Activated effector memory CD4-positive, alpha-beta T cell treated with Interleukin-2 at 50 U/mL for 16 hours (primary cell): Measurements from ENCODE around the gene NMT1.
"Not testable (repeated sequence)": the region's sequence is repeated elsewhere in the genome, so short reads cannot be mapped to it uniquely, and the experiment has no call there.

Source experiments
- DNase-seq: peaks from one replicate; pipeline ENCODE4 v3.0.0-alpha.2; 2020

The NMT1 gene

GRCh38 chr17:45038728-45039634 lies 22.1 kb upstream of the NMT1 start:
- DNase-seq, result no peak

GRCh38 chr17:45040459-45040858 lies 20.7 kb upstream of the NMT1 start:
- no peak for DNase-seq

GRCh38 chr17:45042346-45043120 lies 18.6 kb upstream of the NMT1 start:
- DNase-seq, result no peak

GRCh38 chr17:45043813-45044540 lies 17.1 kb upstream of the NMT1 start:
- DNase-seq, result no peak

GRCh38 chr17:45046537-45047125 lies 14.5 kb upstream of the NMT1 start:
- no peak for DNase-seq

- DNase-seq, result no peak
These were observed 12.1 kb upstream of the NMT1 start for GRCh38 chr17:45048795-45049563.

- DNase-seq, result peak; percentile 9
These were observed 10.5 kb upstream of the NMT1 start for GRCh38 chr17:45050481-45051059.

GRCh38 chr17:45051060-45051719 lies 9.9 kb upstream of the NMT1 start, which contains the start of gene DCAKD:
TSS of gene DCAKD (minus strand) at chr17:45051632. CDS start at chr17:45034885, 16,747 bp downstream.
- peak; percentile 89 for DNase-seq

- DNase-seq, result not testable (repeated sequence)
These were observed 9.4 kb upstream of the NMT1 start for GRCh38 chr17:45051720-45052051.

- DNase-seq, result peak; percentile 41
These were observed 8.9 kb upstream of the NMT1 start for GRCh38 chr17:45052052-45052772.

GRCh38 chr17:45060382-45060796 lies 728 bp upstream of the NMT1 start:
- no peak for DNase-seq

- DNase-seq, result no peak
These were observed 589 bp downstream of the NMT1 start for GRCh38 chr17:45061606-45062205.

- DNase-seq, result no peak
These were observed 2.1 kb downstream of the NMT1 start for GRCh38 chr17:45063198-45063597.

- no peak for DNase-seq
These were observed 6.5 kb downstream of the NMT1 start for GRCh38 chr17:45067637-45068036.

- no peak for DNase-seq
These were observed 8.9 kb downstream of the NMT1 start for GRCh38 chr17:45070001-45070400.

- DNase-seq, result no peak
These were observed 9.7 kb downstream of the NMT1 start for GRCh38 chr17:45070809-45071208.

- no peak for DNase-seq
These were observed 12.4 kb downstream of the NMT1 start for GRCh38 chr17:45073414-45074070.

GRCh38 chr17:45077643-45078042 lies 16.5 kb downstream of the NMT1 start:
- DNase-seq, result no peak

- DNase-seq, result no peak
These were observed 20.1 kb downstream of the NMT1 start for GRCh38 chr17:45081047-45081703.
